ENCODE data around the gene HRAS.
A peak's percentile ranks its signal among the peaks of the same experiment; 100 is the strongest.

HRAS gene

DNA sequence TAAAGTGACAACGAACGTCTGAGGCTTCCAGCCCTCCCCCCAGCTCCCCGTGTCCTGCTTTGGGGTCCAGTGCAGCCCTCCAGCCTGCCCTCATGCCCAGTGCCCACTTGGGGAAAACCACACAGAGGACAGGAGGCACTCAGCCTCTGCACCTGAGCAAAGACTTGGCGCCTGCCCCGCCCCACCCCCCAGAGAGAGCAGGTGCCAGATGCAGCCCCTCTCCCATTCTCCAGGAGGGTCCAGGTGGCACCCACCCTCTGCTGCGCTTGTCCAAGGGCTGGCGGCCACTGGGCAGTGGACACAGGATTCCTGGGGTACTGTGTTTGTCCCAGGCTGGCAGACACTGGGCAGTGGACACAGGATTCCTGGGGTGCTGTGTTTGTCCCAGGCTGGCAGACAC lies 44.0 kb downstream of the HRAS start:
- peak; percentile 18 for DNase-seq

DNA sequence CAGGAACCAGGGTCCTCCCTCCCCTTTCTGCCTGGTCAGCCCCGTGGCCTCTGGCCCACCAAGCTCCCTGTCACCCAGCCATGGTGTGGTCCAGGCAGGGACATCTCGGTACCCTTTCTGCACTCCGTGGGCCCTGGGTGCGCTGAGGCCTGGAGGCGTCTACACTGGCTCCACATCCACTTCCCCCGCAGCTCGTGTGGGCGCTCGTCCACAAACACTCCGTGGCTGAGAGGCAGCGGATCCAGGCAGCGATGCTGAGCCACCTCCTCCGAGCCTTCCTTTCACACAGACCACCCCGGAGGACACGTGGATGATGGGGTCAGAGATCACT lies 44.5 kb downstream of the HRAS start:
- DNase-seq, result no peak

GRCh38 chr11:490186-490929 lies 45.0 kb downstream of the HRAS start:
- no peak for DNase-seq

GRCh38 chr11:489610-490185 lies 45.7 kb downstream of the HRAS start:
- no peak for DNase-seq

GRCh38 chr11:488992-489391 lies 46.4 kb downstream of the HRAS start:
- peak; percentile 24 for DNase-seq

- DNase-seq, result no peak
Observed at GRCh38 chr11:488579-488978, 46.8 kb downstream of the HRAS start.

DNA sequence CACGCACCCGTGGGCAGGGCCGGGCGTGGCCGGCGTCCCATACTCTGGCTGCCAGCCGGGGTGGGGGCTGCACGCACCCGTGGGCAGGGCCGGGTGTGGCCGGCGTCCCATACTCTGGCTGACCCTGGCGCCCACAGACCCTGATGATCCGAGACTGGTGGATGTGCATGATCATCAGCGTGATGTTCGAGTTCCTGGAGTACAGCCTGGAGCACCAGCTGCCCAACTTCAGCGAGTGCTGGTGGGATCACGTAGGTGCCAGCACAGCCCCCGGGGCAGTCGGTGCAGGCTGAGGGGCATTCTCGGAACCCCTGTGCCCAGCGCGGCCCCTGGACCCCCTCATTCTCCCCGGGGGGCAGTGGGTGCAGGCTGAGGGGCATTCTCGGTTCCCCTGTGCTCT lies 47.3 kb downstream of the HRAS start:
- DNase-seq, result no peak

GRCh38 chr11:487571-488021 lies 47.8 kb downstream of the HRAS start:
- DNase-seq, result peak; percentile 17

- no peak for DNase-seq
Observed at GRCh38 chr11:486189-486588, 49.2 kb downstream of the HRAS start.

- DNase-seq, result no peak
Observed at GRCh38 chr11:484616-485015, 50.8 kb downstream of the HRAS start.
